Mesothelial cell of epicardium (in vitro differentiated cells): ENCODE results near the gene TGFBR1. TPM values are rescaled to one million over a fixed set of nuclear protein-coding genes. Genes with fewer than 3 reads are reported as not detected.

ENCODE experiments used
- DNase-seq, 2 experiments: peaks; one replicate each; pipeline ENCODE4 v3.0.0; 2021; ENCODE audit warnings: low spot score in 2 of 2; ENCODE audit not compliant: unreplicated experiment in 2 of 2
- H3K27ac Mint-ChIP-seq: 2 replicates; pipeline ENCODE4 v1.8.0; 2021; ENCODE audit warnings: mixed read lengths
- H3K27me3 Mint-ChIP-seq: 2 replicates; pipeline ENCODE4 v1.8.0; 2021; ENCODE audit warnings: low read depth, mixed read lengths
- H3K36me3 Mint-ChIP-seq: 2 replicates; pipeline ENCODE4 v1.8.0; 2021; ENCODE audit warnings: mixed read lengths
- H3K4me1 Mint-ChIP-seq: 2 replicates; pipeline ENCODE4 v1.8.0; 2021; ENCODE audit warnings: mixed read lengths
- H3K4me3 Mint-ChIP-seq: 2 replicates; pipeline ENCODE4 v1.8.0; 2021; ENCODE audit warnings: mild to moderate bottlenecking, moderate library complexity, mixed read lengths
- H3K9me3 Mint-ChIP-seq: 2 replicates; pipeline ENCODE4 v1.8.0; 2021; ENCODE audit warnings: mixed read lengths
- CTCF ChIP-seq: fragments of 200-600 bp; sonication (generic); IDR thresholded peaks from one replicate; pipeline ENCODE4 v1.5.0; 2021; ENCODE audit warnings: antibody characterized with exemption; ENCODE audit not compliant: unreplicated experiment
- total RNA-seq: library from RNA; stranded (reverse); gene quantifications from 3 replicates; pipeline ENCODE4 v1.2.1, GENCODE V29; 2021

The TGFBR1 gene
- total RNA-seq, 1 donor from 2014 or later, result 77.5 TPM

GRCh38 chr9:99076483-99077171 is 28.3 kb upstream of the TGFBR1 start:
- H3K36me3 Mint-ChIP-seq, result no peaks in the 10 kb centered on the region
- H3K9me3 Mint-ChIP-seq, result no peaks in the 10 kb centered on the region
- no peak for DNase-seq
- no peak overlapping the region for H3K27ac Mint-ChIP-seq
- no peak for TF ChIP-seq CTCF
- no peaks in the 10 kb centered on the region for H3K4me1 Mint-ChIP-seq
- H3K27me3 Mint-ChIP-seq, result peaks cover 8% of the 10 kb centered on the region
- no peak overlapping the region for H3K4me3 Mint-ChIP-seq

DNA sequence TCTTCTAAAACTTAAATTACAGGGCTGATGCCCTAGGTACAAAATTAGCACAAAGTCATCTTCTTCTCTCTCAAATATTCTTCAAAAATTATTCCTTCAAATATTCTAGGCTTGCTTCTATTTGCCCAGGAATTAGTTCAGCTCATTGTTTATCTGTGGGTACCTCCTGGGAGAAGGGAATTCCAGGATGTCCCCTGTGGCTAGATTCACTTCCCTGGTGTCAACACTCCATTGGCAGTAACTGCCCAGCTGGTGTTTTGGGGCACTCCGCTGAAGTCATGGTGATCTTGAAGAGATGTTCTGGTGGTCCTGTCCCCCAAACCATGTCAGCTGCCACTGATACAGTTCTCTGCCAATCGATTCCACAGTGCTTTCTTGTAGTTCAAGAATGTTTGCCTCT is 26.2 kb upstream of the TGFBR1 start:
- Mint-ChIP-seq H3K4me3 (no peak overlapping the region), H3K9me3 (no peaks in the 10 kb centered on the region), H3K36me3 (no peaks in the 10 kb centered on the region), H3K4me1 (no peaks in the 10 kb centered on the region), H3K27ac (no peak overlapping the region), H3K27me3 (peaks cover 23% of the 10 kb centered on the region)
- DNase-seq, result no peak
- no peak for TF ChIP-seq CTCF

DNA sequence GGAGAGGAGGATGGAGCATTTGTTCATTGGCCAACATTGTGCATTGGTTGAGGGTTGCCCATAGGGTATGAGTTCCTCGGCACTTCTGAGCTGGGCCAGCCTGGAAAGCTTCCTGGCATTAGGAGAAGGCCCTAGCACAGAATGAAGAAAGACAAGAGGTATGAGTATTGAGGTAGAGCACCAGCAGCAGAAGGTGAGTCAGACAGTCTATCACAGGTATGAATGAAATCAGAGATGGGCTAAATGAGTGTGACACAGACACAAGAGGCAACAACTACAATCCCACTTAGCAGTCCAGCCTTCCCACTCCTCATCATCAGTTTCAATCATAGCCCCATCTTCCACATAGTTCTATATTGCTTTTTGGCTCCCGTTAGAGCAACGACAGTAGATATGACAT is 25.4 kb upstream of the TGFBR1 start:
- TF ChIP-seq CTCF, result no peak
- Mint-ChIP-seq H3K27me3 (peaks cover 23% of the 10 kb centered on the region), H3K4me3 (no peak overlapping the region), H3K27ac (no peak overlapping the region), H3K36me3 (no peaks in the 10 kb centered on the region), H3K4me1 (no peaks in the 10 kb centered on the region), H3K9me3 (no peaks in the 10 kb centered on the region)
- DNase-seq, result no peak

DNA sequence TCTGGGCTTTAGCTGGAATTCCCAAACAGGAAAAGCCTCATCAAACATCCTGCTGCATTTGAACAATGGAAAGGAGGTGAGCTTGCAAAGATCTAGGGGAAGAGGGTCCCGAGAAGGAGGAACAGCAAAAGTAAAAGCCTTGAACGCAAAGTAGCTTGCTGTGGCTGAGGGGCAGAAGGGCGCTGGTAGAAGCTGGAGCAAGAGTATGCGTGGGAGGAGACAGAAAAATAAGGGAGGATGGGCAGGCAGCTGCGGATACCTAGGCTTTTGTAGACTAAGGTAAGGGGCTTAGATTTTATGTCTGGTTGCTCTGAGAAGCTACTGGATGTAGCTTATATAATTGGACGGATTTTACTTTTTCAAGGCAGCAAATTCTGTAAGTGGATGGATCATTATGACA is 21.9 kb upstream of the TGFBR1 start:
- H3K36me3 Mint-ChIP-seq, result no peaks in the 10 kb centered on the region
- DNase-seq, result no peak
- H3K4me1 Mint-ChIP-seq, result no peaks in the 10 kb centered on the region
- no peaks in the 10 kb centered on the region for H3K9me3 Mint-ChIP-seq
- H3K27me3 Mint-ChIP-seq, result peaks cover 21% of the 10 kb centered on the region
- H3K4me3 Mint-ChIP-seq, result no peak overlapping the region
- H3K27ac Mint-ChIP-seq, result no peak overlapping the region
- no peak for TF ChIP-seq CTCF

GRCh38 chr9:99085949-99086948 is 18.7 kb upstream of the TGFBR1 start:
- peaks cover 14% of the 10 kb centered on the region for H3K9me3 Mint-ChIP-seq
- peaks cover 17% of the 10 kb centered on the region for H3K27me3 Mint-ChIP-seq
- no peak for TF ChIP-seq CTCF
- no peaks in the 10 kb centered on the region for H3K36me3 Mint-ChIP-seq
- H3K4me3 Mint-ChIP-seq, result no peak overlapping the region
- no peaks in the 10 kb centered on the region for H3K4me1 Mint-ChIP-seq
- no peak overlapping the region for H3K27ac Mint-ChIP-seq
- DNase-seq, result no peak
